ENCODE measurements around the gene MRPL1.
"Not testable (repeated sequence)": the region's sequence is repeated elsewhere in the genome, so short reads cannot be mapped to it uniquely, and the experiment has no call there.

- TF ChIP-seq POLR2A (IDR thresholded peaks at IDR 0.05; ENCODE audit: insufficient read depth in 1 of 2, low read depth in 2 of 2, low read length in 2 of 2); ELF1 (CRISPR knock-in tag; IDR thresholded peaks at IDR 0.05); IRF2 (CRISPR knock-in tag; IDR thresholded peaks at IDR 0.05): not testable (repeated sequence)
Measured at GRCh38 chr4:77982900-77983540, 120.4 kb downstream of the MRPL1 start.
